Measurements from ENCODE around the gene RPP38.

RPP38 gene, protein sequence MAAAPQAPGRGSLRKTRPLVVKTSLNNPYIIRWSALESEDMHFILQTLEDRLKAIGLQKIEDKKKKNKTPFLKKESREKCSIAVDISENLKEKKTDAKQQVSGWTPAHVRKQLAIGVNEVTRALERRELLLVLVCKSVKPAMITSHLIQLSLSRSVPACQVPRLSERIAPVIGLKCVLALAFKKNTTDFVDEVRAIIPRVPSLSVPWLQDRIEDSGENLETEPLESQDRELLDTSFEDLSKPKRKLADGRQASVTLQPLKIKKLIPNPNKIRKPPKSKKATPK

DNA sequence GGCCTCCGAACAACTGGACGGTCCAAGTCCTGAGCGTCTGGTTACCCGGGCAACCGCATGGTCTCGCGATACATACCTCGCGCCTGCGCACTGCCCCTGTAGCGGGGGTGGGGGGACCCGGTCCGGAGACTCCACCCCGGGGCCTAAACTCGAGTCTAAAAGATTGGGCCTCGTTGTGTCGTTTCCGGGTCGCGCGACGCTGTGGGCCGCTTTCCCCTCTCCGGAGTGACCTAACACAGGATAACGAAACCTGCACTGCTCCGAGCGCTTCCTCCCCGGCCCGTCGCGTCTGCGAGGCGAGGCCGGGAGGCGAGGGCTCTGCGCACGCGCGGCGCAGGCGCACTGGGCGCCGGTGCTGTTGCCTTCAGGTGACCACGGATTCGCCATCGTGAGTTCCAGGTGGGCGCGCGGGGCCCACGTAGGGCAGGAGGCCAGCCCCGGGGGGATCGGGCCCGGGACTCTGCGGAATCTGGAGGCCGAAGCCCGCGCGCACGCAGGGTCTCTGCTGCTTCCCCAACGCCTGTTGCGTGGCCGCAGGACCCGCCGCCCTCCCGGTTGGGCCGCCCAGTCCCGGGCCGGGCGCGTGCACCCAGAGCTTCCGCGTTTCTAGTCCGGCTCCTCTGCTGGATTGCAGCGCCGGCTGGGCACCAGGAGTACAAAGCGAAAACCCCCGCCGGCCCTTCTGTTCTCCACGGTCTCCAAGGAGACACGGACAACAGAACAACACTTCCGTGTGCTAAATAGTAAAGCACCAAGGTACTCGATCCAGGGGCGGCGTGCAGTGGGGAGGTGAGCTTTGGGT lies at the start of gene RPP38:
Gene RPP38 (plus strand): TSS at position 345 of the 802 bp plus-strand sequence. CDS start 5,960 bp downstream, outside the sequence.
- in situ Hi-C loops (cut with MboI; ENCODE audit: low sequenced_read_pairs): no loop called here

DNA sequence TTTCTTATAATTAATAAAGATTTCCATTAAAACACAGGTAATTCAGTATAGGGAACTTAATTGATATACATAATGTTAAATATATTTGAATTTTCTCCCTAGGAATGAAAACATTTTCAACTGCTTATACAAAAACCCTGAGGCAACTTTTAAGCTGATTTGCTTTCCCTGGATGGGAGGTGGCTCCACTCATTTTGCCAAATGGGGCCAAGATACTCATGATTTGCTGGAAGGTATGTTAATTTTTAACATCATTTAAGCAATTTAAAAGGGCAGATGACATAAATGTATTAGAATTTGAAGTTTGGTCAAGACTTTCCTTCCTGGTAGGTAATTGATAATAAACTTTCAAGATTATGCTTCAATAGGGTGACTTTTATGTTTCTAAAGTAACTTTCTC lies 47.6 kb upstream of the RPP38 start:
- in situ Hi-C loops (cut with MboI; ENCODE audit: low sequenced_read_pairs): no loop called here

DNA sequence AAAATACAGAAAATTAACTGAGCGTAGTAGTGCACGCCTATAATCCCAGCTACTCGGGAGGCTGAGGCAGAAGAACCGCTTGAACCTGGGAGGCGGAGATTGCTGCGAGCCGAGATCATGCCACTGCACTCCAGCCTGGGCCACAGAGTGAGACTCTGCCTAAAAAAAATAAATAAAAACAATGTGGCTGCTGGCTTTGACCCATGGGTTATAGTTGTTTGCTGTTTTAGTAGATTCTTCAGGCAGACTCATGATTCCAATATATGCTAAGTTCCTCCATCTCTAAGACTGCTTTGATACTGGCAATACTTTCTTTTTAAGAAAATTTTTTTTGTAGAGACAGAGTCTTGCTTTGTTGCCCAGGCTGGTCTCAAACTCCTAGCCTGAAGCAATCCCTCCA lies 45.0 kb upstream of the RPP38 start:
- in situ Hi-C loops (cut with MboI; ENCODE audit: low sequenced_read_pairs): no loop called here

DNA sequence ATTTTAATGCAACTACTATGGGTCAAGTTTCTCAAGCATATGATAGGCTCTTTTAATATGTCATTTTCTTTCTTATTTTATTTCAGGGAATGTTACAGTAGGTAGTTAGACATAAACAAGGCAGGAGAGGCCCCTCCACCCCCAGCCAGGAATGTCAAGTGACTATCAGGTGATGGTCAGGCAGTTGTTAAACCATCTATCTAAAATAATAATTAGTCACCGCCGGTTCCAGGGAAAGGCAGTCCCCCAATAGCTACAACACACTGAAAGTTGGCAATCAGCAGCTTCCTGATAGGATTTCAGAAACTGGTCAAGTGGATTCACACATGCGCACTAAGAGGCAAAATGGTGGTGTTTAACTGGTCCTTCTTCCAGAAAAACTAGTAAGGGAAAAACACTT lies 44.1 kb upstream of the RPP38 start:
- in situ Hi-C loops (cut with MboI; ENCODE audit: low sequenced_read_pairs): no loop called here

DNA sequence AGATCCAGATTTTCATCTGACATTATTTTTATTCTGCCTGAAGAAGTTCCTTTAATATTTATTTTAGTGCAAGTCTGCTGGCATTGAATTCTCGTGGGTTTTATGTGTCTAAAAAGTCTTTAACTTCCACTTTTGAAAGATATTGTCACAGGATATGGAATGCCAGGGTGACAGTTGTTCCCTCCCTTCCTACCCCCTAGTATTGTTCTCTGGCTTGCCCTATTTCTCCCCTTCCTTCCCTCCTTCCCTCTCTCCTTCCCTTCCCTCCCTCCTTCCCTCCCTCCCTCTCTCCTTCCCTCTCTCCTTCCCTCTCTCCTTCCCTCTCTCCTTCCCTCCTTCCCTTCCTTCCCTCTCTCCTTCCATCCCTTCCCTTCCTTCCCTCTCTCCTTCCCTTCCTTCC lies 38.5 kb upstream of the RPP38 start:
- in situ Hi-C loops (cut with MboI; ENCODE audit: low sequenced_read_pairs): no loop called here

DNA sequence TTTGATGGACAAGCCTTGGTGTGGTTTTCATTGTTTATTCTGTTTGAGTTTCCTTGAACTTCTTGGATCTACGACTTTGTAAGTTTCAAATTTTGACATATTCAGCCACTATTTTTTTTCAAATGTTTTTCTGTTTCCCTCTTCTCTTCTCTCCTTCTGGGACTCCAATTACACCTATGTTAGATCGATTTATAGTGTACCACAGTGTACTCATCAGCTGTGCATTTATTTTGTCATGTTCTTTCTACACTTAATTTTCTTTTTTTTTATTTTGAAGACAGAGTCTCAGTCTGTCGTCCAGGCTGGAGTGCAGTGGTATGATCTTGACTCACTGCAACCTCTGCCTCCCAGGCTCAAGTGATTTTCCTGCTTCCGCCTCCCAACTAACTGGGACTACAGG lies 37.2 kb upstream of the RPP38 start:
- in situ Hi-C loops (cut with MboI; ENCODE audit: low sequenced_read_pairs): no loop called here

DNA sequence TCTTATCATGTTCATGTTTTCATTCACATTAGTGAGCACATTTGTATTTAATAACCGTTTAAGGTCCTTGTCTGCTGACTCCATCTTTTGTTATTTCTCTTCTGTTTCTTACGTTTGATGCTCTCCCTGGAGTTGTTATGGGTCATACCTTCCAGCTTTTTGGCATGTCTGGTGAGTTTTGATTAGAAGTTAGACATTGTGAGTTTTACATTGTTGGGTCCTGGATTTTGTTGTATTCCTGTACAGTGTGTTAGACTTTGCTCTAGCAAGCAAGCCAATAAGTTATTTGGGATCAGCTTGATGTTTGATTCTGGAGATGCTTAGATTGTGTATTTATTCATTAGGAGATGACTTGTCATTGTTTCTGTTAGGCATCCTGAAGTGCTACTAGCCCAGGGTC lies 36.5 kb upstream of the RPP38 start:
- in situ Hi-C loops (cut with MboI; ENCODE audit: low sequenced_read_pairs): no loop called here

DNA sequence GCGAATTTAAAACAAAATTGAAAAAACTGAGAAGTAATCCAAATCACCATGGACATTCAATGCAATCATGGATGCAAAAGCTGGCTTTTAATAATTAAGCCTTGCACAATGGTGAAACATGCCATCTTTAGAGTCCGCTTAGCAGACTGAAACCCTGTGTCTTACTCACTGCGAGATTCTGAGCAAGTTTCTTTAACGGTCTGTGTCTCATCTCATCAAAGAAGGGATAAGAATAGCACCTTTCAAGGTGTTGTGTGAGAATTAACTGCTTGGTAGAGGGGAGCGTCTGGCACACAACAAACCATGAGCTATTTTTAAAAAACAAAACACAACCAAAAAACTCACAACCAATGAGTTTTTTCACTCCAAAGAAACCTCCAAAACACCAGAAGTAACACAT lies 30.0 kb upstream of the RPP38 start:
- in situ Hi-C loops (cut with MboI; ENCODE audit: low sequenced_read_pairs): no loop called here

DNA sequence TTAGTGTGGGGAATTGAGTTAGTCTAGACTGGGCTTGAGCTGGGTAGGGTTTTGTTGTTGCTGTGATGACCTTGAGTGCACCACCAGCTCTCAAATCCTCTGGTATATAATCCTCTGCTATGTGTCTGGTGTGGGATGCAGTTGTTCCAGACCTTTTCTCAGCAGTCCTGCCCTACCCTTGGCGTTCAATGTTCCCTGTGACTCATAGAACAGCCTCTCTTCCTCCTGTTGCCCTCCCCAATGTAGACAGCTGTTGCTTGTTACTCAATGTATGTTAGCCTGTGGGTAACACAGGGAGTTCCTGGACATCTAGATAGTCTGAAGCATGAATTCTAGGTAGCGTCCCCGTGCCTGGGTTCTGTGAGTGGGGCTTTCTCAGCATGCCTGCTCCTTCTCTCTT lies 28.4 kb upstream of the RPP38 start:
- in situ Hi-C loops (cut with MboI; ENCODE audit: low sequenced_read_pairs): no loop called here

DNA sequence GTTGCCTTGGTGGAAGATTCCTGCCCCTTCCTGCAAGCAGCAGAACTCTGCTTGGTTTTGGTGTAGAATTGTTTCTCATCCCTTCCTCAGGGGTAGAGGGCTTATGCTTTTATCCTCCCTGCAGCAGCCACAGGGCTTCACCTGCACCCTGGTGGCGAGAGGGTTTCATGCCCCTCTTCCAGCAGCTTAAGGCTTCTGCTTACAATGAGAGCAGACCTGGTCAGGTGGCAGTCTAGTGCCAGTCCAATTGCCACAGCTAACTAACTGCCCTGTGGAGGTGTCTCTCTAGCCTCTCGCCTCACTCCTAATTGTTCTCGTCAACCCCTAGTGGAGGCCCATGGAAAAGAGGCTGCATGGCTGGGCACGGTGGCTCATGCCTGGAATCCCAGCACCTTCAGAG lies 27.9 kb upstream of the RPP38 start:
- in situ Hi-C loops (cut with MboI; ENCODE audit: low sequenced_read_pairs): no loop called here

DNA sequence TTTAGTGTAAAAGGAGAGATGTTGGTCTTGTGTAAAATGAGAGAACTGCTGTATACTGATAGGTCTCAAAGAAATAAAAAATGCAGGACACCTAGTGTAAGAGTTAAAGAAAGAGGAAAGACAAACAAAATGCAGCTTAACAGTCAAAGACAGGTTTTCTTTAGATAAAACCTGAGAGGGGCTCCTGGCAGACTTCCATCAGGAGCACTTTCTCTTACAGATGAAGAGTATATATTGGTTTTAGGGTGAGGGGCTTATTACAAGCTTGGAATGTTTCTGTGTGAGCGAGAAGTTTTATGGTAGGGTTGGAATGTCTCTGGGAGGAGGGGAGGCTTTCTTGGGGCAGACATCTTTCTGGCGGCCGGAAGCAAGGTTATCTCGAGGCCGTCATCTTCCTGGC lies 24.8 kb upstream of the RPP38 start:
- in situ Hi-C loops (cut with MboI; ENCODE audit: low sequenced_read_pairs): no loop called here

DNA sequence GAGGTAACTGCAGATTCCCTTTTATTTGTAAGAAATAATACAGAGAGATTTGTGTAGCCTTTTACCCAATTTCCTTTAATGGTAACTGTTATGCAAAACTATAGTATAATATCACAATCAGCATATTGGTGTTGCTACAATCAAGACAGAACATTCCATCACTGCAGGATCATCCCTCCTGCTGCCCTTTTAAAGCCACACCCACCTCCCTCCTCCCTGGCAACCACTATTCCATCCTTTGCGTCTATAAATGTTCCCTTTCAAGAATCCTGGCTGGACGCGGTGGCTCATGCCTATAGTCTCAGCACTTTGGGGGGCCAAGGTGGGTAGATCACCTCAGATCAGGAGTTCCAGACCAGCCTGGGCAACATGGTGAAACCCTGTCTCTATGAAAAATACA lies 21.7 kb upstream of the RPP38 start:
- in situ Hi-C loops (cut with MboI; ENCODE audit: low sequenced_read_pairs): no loop called here

DNA sequence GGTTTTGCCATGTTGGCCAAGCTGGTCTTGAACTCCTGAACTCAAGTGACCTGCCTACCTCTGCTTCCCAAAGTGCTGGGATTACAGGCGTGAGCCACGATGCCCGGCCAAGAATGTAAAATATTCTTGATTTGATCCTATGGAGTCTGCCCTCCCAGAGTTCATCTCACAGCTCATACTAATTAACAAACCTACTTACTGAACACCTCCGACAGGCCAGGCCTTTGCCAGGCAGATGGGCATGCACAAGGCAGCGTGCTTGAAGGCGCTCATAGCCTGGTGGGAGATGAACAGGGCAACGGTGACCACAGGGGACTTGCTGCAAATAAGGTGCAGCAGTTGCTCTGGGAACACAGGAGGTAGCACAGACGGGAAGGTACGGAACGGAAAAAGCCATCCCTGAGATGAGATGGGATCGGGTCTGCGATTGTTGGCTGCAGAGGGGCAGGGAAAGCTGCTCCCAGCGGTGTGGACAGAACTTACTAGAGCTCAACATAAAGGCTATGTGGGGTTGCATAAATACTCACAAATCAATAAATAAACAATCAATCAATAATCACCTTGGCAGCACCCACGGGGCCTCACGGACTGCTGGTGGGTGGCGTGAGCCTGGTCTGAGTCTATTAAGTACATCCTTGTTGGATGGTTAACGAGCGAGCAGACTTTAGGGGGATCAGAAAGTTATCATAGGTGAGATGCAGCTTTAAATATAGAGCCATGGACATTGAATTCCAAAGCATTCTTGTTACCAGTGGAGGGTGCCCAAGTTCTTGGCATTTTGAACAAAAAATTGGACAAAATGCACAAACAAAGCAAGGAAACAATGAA lies 13.3 kb upstream of the RPP38 start:
- in situ Hi-C loops (cut with MboI; ENCODE audit: low sequenced_read_pairs): no loop called here

DNA sequence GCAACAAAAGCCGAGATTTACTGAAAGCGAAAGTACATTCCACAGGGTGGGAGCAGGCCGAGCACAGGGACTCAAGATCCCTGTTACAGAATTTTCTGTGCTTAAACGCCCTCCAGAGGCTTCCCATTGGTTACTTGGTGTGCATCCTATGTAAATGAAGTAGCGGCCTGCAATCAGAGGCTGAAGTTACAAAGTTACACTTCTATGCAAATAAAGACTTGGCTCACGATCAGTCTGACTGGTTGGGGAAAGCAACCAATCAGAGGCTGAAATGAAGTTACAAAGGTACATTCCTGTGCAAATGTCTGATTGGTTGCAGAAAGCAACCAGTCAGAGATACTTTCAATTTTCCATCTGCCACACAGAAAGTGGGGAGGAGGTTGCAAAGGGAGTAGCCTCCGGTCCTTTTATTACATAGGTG lies 12.6 kb upstream of the RPP38 start:
- in situ Hi-C loops (cut with MboI; ENCODE audit: low sequenced_read_pairs): no loop called here

DNA sequence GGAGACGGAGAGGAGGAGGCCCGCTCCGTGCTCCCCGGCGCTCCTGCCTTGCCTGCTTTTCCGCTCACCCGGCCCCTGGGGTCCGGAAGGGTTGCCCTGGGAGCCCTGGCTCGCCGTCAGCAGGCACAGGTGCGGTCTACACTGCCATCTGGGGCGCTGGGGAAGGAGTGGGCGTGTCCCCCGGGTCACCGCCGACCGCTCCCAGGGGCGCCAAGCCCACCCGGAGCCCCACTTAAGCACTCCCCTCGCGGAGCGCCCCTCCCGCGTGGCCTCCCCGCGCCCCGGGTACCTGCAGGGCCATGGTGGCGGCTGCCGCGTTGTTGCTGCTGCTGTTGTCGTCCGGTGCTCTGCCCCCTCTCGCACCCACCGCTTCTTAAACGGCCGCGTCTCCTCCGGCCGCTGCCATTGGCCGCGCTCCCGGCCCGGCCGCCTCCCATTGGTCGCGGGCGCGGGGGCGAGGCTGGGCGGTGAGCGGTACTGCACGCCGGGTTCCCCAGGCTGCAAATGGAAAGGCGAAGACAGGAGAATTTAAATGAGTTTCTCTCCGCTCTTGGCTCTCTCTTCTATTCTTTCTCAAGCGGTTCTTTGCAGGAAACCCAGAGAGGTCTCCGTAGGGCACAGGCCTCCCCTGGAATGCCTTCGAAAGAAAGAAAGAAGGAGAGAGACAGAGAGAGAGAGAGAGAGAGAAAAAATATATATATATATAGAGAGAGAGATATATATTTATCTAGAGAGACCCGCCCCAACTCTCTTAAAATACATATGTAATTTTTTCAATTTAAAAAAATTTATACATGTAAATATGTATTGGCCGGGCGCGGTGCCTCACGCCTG lies 8.5 kb upstream of the RPP38 start, which contains the start of gene ACBD7:
Gene ACBD7 (minus strand): TSS at position 349 of the 834 bp plus-strand sequence. CDS start 48 bp downstream, at position 301.
- in situ Hi-C loops (cut with MboI; ENCODE audit: low sequenced_read_pairs): no loop called here

DNA sequence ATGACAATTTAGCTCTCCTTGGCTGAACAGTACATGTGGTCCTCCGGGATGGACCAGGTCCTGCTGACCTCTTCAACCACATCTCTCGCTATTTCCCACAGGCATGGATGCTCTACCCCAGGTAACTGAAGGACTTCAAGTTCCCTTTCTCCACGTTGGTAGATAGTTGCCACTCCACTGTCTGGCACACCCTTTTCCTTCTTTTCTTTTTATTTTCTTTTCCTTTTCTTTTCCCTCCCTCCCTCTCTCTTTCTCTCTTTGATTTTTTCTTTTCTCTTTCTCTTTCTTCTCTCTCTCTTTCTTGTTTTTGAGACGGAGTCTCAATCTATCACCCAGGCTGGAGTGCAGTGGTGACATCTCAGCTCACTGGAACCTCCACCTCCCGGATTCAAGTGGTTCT lies 5.7 kb upstream of the RPP38 start:
- in situ Hi-C loops (cut with MboI; ENCODE audit: low sequenced_read_pairs): no loop called here

DNA sequence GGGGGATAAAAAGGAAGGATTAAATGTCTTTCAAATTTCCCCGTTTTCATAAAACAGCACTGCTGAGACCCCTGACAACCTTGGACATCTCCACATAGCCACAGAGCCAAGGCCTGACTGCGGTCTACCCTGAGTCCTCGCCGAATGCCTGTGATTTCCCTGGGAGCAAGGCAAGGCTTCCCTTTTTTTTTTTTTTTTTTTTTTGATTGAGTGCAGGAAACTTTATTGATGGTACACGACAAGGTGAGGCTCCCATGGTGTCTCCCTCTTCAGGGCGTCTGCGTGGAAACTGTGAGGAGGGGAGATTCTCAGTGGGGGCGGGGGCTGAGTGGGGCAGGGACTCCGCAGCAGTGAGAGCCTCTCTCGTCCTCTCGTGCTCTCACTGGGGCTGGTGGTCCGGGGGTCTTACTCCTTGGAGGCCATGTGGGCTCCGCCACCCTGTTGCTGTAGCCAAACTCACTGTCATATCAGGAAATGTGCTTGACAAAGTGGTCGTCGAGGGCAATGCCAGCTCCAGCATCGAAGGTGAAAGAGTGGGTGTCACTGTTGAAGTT lies 4.2 kb upstream of the RPP38 start:
- in situ Hi-C loops (cut with MboI; ENCODE audit: low sequenced_read_pairs): no loop called here

DNA sequence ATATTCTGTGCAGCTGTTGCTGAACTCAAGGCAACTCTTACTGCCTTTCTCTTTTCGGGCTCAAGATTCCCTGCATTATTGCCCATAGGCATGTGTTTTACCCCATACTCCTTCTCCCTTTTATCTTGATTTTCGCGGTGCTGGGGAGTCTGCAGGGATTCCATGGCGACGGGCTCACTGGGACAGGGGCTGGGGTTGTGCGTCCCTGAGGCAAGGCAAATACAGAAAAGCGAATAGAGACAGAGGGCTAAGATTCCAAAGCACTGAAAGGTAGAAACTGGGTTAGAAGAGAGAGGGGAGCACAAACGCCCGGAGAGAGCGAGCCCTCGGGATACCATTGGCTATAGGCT lies 519 bp upstream of the RPP38 start:
- in situ Hi-C loops (cut with MboI; ENCODE audit: low sequenced_read_pairs): no loop called here

DNA sequence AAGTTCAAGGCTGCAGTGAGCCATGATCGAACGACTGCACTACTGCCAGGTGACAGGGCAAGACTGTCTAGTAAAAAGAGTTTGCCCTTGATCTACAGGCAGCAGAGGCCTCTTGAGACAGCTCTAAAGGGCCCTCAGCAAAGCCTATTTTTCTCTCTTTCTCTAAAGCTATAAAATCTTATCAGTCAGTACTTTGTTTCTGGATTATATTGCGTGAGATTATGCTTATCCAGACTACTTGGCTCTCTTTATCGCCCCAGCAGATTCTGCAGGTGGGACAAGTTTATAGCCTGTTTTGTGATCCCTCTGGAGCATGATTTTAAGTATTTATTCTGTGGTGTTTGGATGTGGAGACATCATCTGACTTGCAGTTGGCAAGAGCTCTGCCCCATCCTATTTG lies 2.7 kb downstream of the RPP38 start:
- in situ Hi-C loops (cut with MboI; ENCODE audit: low sequenced_read_pairs): no loop called here

DNA sequence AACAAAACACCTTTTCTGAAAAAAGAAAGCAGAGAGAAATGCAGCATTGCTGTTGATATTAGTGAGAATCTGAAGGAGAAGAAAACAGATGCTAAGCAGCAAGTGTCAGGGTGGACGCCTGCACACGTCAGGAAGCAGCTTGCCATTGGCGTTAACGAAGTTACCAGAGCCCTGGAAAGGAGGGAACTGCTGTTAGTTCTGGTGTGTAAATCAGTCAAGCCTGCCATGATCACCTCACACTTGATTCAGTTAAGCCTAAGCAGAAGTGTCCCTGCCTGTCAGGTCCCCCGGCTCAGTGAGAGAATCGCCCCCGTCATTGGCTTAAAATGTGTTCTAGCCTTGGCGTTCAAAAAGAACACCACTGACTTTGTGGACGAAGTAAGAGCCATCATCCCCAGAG lies 6.4 kb downstream of the RPP38 start:
- in situ Hi-C loops (cut with MboI; ENCODE audit: low sequenced_read_pairs): no loop called here

Measured in HL-60/S4 (cell line).